Measurements from ENCODE around the gene LGALS7B. TPM values are rescaled to one million over a fixed set of nuclear protein-coding genes. Genes with fewer than 3 reads are reported as not detected.
A peak's percentile ranks its signal among the peaks of the same experiment; 100 is the strongest.
"Not testable (repeated sequence)": the region's sequence is repeated elsewhere in the genome, so short reads cannot be mapped to it uniquely, and the experiment has no call there.

LGALS7B gene
- total and polyA plus RNA-seq, 12 donors = 0.33 to 1.0 TPM; not detected in 10

GRCh38 chr19:38826856-38827551 lies 38.0 kb downstream of the LGALS7B start:
- Histone ChIP-seq H3K9me3 (replicated peaks in 1 of 3) (no peaks in the 10 kb centered on the region), H3K4me1 (replicated peaks in 1 of 2) (peaks cover 18 to 30% of the 10 kb centered on the region in 2 donors), H3K4me3 (no peak overlapping the region), H3K36me3 (replicated peaks in 1 of 2) (peaks cover 0 to 43% of the 10 kb centered on the region in 2 donors), H3K27me3 (no peaks in the 10 kb centered on the region), H3K27ac (no peak overlapping the region)
- no peak for DNase-seq
- TF ChIP-seq POLR2A (IDR thresholded peaks at IDR 0.05) = no peak
- no peak for TF ChIP-seq CTCF (IDR thresholded peaks at IDR 0.05)
- intact Hi-C loops (cut with DNase I) = no loop called here
- WGBS, 4 donors = 69 to 82% (median 81%) methylated on average over 6 of the region's 6 CpGs

- peaks cover 0 to 36% of the 10 kb centered on the region in 2 donors for H3K36me3 ChIP-seq (replicated peaks in 1 of 2)
- intact Hi-C loops (cut with DNase I) = not testable (repeated sequence)
- 91 to 92% (median 91%) methylated on average over 7 of the region's 7 CpGs for WGBS, 4 donors
These were observed 40.2 kb downstream of the LGALS7B start for GRCh38 chr19:38829203-38829602.

GRCh38 chr19:38830039-38830733 lies 41.2 kb downstream of the LGALS7B start:
- 33 to 47% (median 38%) methylated on average over 4 of the region's 4 CpGs for WGBS, 4 donors
- H3K36me3 ChIP-seq (replicated peaks in 1 of 2) = peaks cover 0 to 37% of the 10 kb centered on the region in 2 donors
- H3K4me1 ChIP-seq (replicated peaks in 1 of 2) = peaks cover 24 to 37% of the 10 kb centered on the region in 2 donors
- no peak for TF ChIP-seq POLR2A (IDR thresholded peaks at IDR 0.05)
- peak overlapping the region; percentile 76 to 99 (median 90) for H3K27ac ChIP-seq
- no peaks in the 10 kb centered on the region for H3K27me3 ChIP-seq
- peak overlapping the region in 1 of 4 donors; percentile 77 for H3K4me3 ChIP-seq
- peak in 1 of 7 donors; percentile 49 for DNase-seq
- H3K9me3 ChIP-seq (replicated peaks in 1 of 3) = no peaks in the 10 kb centered on the region
- intact Hi-C loops (cut with DNase I) = no loop called here

More at GRCh38 chr19:38829203-38829602, 40.2 kb downstream of the LGALS7B start:
- TF ChIP-seq CTCF (IDR thresholded peaks at IDR 0.05) = peak in 1 of 6 experiments; percentile 18
- not testable (repeated sequence) for H3K27me3 ChIP-seq; H3K9me3 ChIP-seq (replicated peaks in 1 of 3); H3K4me3 ChIP-seq
- H3K4me1 ChIP-seq (replicated peaks in 1 of 2) = peaks cover 24 to 35% of the 10 kb centered on the region in 2 donors
- H3K27ac ChIP-seq = peak overlapping the region in 3 of 5 donors; percentile 90 to 99 (median 98)
- peak in 1 of 7 donors; percentile 46 for DNase-seq

GRCh38 chr19:38831142-38831605 lies 42.2 kb downstream of the LGALS7B start:
- 2 to 3% (median 2%) methylated on average over 9 to 16 of the region's 16 CpGs for whole genome bisulfite sequencing, 4 donors
- Histone ChIP-seq H3K36me3 (replicated peaks in 1 of 2) (peaks cover 0 to 47% of the 10 kb centered on the region in 2 donors), H3K4me1 (replicated peaks in 1 of 2) (peaks cover 24 to 47% of the 10 kb centered on the region in 2 donors)

More at GRCh38 chr19:38831142-38831605, 42.2 kb downstream of the LGALS7B start:
- Histone ChIP-seq H3K27ac (peak overlapping the region; percentile 66 to 99 (median 90)), H3K4me3 (peak overlapping the region; percentile 11 to 77 (median 40)), H3K27me3 (no peaks in the 10 kb centered on the region), H3K9me3 (replicated peaks in 1 of 3) (no peaks in the 10 kb centered on the region)
- intact Hi-C loops (cut with DNase I) = no loop called here
- peak; percentile 71 to 90 (median 80) for DNase-seq
- no peak for TF ChIP-seq POLR2A (IDR thresholded peaks at IDR 0.05)
- no peak for TF ChIP-seq CTCF (IDR thresholded peaks at IDR 0.05)
